Medulla oblongata (tissue), 1 donor: ENCODE data around the gene PARP8.

Experiments used
- DNase-seq: peaks from one replicate; pipeline ENCODE4 v3.0.0-alpha.2; 2015; ENCODE audit errors: extremely low spot score

PARP8 gene

GRCh38 chr5:50846261-50846660, 179.8 kb downstream of the PARP8 start:
- no peak for DNase-seq

- no peak for DNase-seq
Observed at GRCh38 chr5:50849554-50849953, 183.1 kb downstream of the PARP8 start.

- DNase-seq, result peak; percentile 85
Observed at GRCh38 chr5:50853151-50853550, 186.7 kb downstream of the PARP8 start.

- DNase-seq, result no peak
Observed at GRCh38 chr5:50854082-50854481, 187.6 kb downstream of the PARP8 start.

- no peak for DNase-seq
Observed at GRCh38 chr5:50855001-50855400, 188.6 kb downstream of the PARP8 start.

DNA sequence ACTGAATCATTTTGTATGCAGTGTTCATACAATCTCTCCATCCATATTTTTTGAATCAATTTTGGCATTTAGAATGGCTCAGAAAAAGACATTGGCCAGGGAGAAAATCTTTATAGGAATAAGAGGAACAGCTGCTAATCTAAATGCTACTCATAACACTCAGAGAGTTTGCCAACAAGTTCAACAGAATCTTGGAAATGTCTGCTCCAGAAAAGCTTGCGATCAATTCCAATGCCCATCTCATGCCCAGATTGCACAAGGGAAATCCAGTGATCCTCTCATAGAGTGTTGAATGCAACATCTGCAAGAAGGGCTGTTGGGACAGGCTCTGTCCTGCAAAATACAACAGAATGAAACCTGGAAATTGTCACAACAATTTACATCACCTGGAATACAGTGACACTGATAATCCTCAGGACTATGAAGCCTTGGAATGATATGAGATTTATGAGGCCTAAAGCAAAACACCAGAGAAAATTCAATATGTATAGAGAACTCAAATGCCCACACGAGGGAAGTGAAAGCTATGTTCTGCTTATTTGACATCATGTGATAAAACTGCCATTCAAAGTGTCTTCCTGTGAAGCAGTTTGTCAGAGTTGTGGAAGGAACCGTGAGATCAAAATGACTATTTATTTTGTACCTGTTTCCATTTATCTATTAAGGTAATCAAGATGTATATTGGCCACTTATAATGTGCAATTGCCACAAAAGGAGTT, 190.1 kb downstream of the PARP8 start:
- peak; percentile 68 for DNase-seq

DNA sequence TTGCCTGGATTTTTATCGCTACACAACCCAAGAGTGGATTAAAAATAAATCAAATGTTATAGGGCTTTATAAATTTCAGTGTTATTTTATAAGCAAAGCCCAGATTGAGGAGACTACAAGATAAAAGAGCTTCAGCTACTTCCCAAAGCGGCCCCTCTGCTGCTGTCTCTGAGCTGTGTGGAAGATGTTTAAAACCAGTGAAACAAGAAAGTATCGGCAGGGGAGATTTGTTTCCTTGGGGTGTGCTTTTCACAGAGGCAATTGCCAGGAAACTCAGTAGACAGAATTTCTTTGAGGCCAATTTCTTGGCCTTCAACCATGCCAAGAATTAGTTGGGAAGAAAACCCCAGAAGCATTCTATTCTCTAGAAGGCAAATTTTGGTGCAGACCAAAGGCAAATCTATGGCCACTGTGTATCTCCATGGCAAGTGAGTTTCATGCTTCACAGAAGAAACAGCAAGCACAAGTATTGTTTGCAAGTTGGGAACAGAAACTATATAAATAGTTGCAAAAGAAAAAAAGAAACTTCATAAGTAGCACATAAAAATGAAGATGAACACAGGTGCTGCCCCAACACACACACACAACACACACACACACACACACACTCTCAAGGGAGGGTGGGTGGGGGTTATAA, 197.2 kb downstream of the PARP8 start:
- peak; percentile 52 for DNase-seq

DNA sequence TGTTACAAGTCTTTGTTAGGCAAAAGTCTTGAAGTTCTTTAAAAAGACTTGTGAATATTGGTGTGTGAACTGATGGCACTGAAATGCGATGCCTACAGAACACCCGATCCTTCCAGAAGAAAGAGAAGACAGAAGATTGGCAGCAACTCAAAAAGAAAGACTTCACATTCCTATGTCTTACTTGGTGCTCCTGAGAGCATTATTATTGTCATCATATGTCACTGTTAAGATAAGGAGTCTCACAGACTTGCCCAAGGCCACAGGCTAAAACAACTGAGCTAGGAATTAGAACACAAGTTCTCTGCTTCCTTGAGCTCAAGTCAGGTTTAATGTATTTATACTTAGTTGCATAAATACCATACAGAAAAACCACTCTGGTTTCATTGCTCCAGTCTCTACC, 198.0 kb downstream of the PARP8 start:
- DNase-seq, result no peak

- no peak for DNase-seq
Observed at GRCh38 chr5:50866415-50866814, 200.0 kb downstream of the PARP8 start.

DNA sequence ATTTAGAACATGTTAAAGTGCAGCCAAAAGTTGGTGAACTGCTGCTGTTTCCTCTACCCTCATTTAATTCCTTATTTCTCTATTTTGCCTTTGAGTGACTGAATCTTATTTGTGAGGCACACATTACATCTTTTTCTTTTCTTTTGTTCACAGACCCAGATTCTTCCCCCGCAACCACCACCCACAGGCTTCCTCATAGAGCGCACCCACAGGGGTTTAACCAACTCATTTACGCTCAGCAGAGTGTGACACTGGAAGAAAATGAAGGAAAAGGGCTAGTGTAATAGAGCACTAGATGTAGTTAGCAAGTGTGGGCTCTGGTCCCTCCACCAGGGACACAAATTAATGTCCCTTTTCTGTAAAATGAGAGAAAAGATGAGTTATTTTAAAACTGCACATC, 200.7 kb downstream of the PARP8 start:
- no peak for DNase-seq

GRCh38 chr5:50873595-50874277, 207.3 kb downstream of the PARP8 start:
- DNase-seq, result peak; percentile 19

DNA sequence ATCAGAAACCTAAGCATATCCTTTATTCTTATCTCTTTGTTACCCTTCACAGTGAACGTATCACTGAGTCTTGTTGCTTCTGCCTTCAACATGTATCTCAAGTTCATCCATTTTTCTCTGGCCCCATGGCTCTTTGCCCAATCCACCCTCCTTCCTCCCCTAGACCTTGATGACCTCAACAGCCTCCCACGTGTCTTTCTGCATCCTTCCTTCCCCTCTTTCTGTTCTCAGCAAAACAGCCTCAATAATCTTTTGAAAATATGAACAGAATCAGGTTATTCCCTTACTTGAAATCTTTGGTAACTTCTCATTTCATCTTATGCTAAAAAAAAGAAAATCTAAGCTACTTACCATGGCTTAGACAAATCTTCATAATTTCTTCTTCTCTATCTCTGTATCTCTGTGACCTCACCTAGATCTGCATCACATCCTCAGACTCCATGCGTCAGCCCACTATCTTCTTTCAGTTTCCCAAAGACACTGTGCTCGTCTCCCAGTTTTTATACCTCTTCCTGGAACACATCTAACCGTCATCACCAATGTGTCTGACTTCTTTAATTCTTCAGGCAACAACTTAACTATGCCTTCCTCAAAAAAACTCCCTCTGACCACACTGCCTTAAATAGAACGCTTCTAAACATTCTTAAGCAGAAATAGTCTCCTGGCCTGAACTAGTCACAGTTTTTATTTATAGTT, 208.0 kb downstream of the PARP8 start:
- peak; percentile 74 for DNase-seq

DNA sequence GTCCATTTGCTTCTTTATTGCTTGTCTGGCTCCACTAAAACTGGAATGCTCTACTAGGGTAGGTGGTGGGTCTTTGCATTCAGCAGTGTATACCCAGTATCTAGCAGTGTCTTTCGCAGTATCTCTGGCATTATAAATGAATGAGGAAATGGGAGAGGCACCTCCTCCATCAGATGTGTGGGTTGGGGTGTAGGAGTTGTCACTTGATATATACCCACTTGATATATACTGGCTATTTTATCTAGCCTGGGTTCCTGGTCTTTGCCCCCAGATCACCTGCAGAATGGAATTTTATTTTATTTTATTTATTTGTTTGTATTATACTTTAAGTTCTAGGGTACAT, 208.5 kb downstream of the PARP8 start:
- DNase-seq, result no peak

DNA sequence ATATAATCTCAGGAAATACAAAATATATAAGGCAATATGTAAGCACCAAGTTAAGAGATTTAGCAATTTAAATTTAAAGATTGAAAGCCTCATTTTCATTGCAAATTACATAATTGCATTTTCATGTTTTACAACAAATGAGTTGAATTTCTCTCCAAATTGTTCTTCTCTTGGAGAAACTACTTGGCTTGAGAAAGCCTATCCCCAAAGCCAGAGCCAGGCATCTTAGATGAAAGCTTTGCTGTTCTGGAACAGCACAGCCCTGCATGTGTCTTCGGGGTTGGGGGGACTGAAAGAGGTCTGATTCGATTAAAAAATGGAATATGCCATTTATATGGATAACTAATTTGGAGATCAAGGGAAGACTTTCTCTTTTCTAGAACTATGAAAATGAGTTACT, 212.0 kb downstream of the PARP8 start:
- DNase-seq, result no peak

DNA sequence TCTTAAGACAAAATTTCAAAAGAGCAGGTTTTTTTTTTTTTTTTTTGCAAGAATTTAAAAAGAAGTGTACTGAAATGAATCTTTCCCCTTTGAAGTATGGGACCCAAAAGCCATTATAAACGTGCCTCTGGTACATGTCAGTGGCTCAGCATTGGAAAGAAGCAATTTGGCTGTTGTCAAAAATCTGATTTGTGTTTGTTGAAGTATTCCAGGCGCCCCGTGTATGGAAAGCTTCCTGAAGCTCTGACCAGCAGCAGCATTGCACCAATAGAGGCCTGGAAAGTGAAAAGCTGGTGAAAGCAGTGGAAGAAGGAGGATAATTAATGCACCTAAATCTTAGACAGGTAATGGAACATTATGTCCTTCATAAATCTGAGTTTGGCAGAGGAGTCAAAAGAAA, 215.0 kb downstream of the PARP8 start:
- no peak for DNase-seq

- no peak for DNase-seq
Observed at GRCh38 chr5:50886657-50887345, 220.4 kb downstream of the PARP8 start.

DNA sequence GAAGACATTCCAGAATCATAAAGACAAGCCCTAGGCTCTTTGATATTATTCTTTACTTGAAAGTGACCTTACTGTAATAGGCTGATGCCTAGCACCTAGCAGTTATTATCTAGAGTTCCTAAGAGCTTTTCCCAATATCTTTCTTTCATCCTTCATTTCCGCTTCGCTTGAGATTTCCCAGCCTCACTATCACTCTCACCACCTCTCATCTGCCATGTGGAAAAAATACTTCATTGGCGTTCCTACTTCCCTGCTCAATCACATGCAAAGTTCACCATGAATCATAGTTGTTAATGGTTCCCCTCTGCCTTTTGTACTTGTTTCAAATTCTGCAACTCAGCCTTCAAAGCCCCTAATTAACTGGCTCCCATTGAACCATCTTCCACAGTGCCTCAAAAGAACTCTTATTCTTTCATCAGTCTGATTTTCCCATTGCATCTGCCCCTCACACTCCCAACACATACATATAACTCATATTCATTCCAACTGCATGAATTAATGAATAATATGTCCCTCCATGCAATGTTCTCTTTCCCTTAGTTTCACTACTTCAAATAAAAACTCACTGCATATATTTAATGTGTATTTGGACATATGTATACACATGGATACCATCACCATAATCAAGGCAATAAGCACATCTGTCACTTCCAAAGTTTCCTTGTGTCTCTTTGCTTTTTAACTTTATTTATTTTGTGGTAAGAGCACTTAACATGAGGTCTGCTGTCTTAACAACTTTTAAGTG, 221.6 kb downstream of the PARP8 start:
- no peak for DNase-seq

GRCh38 chr5:50888751-50889150, 222.3 kb downstream of the PARP8 start:
- DNase-seq, result no peak

DNA sequence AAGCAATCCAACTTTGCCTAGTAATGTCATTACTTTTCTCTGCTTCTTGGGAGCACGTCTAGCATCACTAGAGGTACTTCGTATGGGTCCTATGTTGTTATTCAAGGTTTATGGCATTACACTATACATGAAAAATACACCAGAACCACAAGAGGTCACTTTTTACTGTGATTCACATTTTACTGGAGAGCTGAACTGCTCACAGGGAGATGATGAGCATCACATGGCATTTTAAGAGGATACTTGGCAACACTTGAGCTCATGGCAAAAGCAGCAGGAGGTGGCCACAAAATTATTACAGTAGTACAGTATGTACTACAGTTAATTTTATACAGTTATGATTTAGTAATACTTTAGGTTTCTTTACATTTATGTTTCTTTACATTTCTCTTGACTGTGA, 223.4 kb downstream of the PARP8 start:
- no peak for DNase-seq
